HG03432 (cell line): ENCODE results near the gene SEC23IP.
"Not testable (repeated sequence)": the region's sequence is repeated elsewhere in the genome, so short reads cannot be mapped to it uniquely, and the experiment has no call there.

Source experiments
- ATAC-seq: cut with Tn5 transposase; IDR thresholded peaks from one replicate; pipeline ENCODE4 v1.9.1; 2021; ENCODE audit warnings: mild to moderate bottlenecking, moderate library complexity; ENCODE audit not compliant: unreplicated experiment

Gene SEC23IP

GRCh38 chr10:119878524-119878923 lies 14.0 kb upstream of the SEC23IP start:
- no peak for ATAC-seq

GRCh38 chr10:119883901-119884611 lies 8.5 kb upstream of the SEC23IP start:
- not testable (repeated sequence) for ATAC-seq

- not testable (repeated sequence) for ATAC-seq
Observed at GRCh38 chr10:119886070-119886469, 6.5 kb upstream of the SEC23IP start.

GRCh38 chr10:119888715-119889114 lies 3.8 kb upstream of the SEC23IP start:
- not testable (repeated sequence) for ATAC-seq

GRCh38 chr10:119889201-119889600 lies 3.3 kb upstream of the SEC23IP start:
- ATAC-seq, result not testable (repeated sequence)

GRCh38 chr10:119890307-119890706 lies 2.2 kb upstream of the SEC23IP start:
- not testable (repeated sequence) for ATAC-seq

GRCh38 chr10:119891849-119892187 lies 712 bp upstream of the SEC23IP start:
- ATAC-seq, result not testable (repeated sequence)

- no peak for ATAC-seq
Observed at GRCh38 chr10:119893074-119893473, 544 bp downstream of the SEC23IP start.

GRCh38 chr10:119893845-119894427 lies 1.4 kb downstream of the SEC23IP start:
- no peak for ATAC-seq

- ATAC-seq, result no peak
Observed at GRCh38 chr10:119896061-119896655, 3.6 kb downstream of the SEC23IP start.

- ATAC-seq, result no peak
Observed at GRCh38 chr10:119896937-119897770, 4.6 kb downstream of the SEC23IP start.

- no peak for ATAC-seq
Observed at GRCh38 chr10:119898577-119898976, 6.0 kb downstream of the SEC23IP start.

- ATAC-seq, result no peak
Observed at GRCh38 chr10:119903946-119904666, 11.6 kb downstream of the SEC23IP start.

- not testable (repeated sequence) for ATAC-seq
Observed at GRCh38 chr10:119907695-119908094, 15.2 kb downstream of the SEC23IP start.

GRCh38 chr10:119908166-119908565 lies 15.6 kb downstream of the SEC23IP start:
- ATAC-seq, result no peak

GRCh38 chr10:119910689-119911088 lies 18.2 kb downstream of the SEC23IP start:
- ATAC-seq, result no peak

- ATAC-seq, result no peak
Observed at GRCh38 chr10:119917777-119918176, 25.2 kb downstream of the SEC23IP start.

- no peak for ATAC-seq
Observed at GRCh38 chr10:119919271-119919670, 26.7 kb downstream of the SEC23IP start.

- ATAC-seq, result peak; percentile 77
Observed at GRCh38 chr10:119919826-119920225, 27.3 kb downstream of the SEC23IP start.

GRCh38 chr10:119928411-119928810 lies 35.9 kb downstream of the SEC23IP start:
- no peak for ATAC-seq

- no peak for ATAC-seq
Observed at GRCh38 chr10:119931871-119932270, 39.3 kb downstream of the SEC23IP start.
